ENCODE measurements around the gene ATP5PO. TPM values are rescaled to one million over a fixed set of nuclear protein-coding genes. Genes with fewer than 3 reads are reported as not detected.

The ATP5PO gene
- total RNA-seq, 1 donor from 2014 or later, result 309 TPM

- Histone ChIP-seq H4K20me1 (ENCODE audit: low read depth) (no peaks in the 10 kb centered on the region), H3K36me3 (no peaks in the 10 kb centered on the region), H2AFZ (replicated peaks) (no peak overlapping the region), H3K4me3 (no peak overlapping the region), H3K4me2 (no peak overlapping the region), H3K9ac (no peak overlapping the region), H3K27me3 (no peaks in the 10 kb centered on the region), H3K27ac (no peak overlapping the region), H3K79me2 (ENCODE audit: low read depth) (no peaks in the 10 kb centered on the region), H3K9me3 (ENCODE audit: low read depth) (no peaks in the 10 kb centered on the region), H3F3A (ENCODE audit: low read depth) (no peaks in the 10 kb centered on the region), H3K4me1 (peaks cover 14% of the 10 kb centered on the region)
- no peaks in the 10 kb centered on the region for H3K9me3 Mint-ChIP-seq
- no peak for TF ChIP-seq EZH2phosphoT487 (IDR thresholded peaks at IDR 0.05)
- no peak for TF ChIP-seq CTCF (IDR thresholded peaks at IDR 0.05)
- TF ChIP-seq EZH2 (IDR thresholded peaks at IDR 0.05), result no peak
- no peaks in the 10 kb centered on the region for H3K36me3 Mint-ChIP-seq
- peaks cover 10% of the 10 kb centered on the region for H3K27me3 Mint-ChIP-seq (ENCODE audit: insufficient read depth, low read depth)
- H3K4me1 Mint-ChIP-seq, result peaks cover 12% of the 10 kb centered on the region
- no peak overlapping the region for H3K4me3 Mint-ChIP-seq
- no peak overlapping the region for H3K27ac Mint-ChIP-seq
- DNase-seq (ENCODE audit: low spot score), result no peak
Observed at GRCh38 chr21:33861125-33861524, 54.5 kb downstream of the ATP5PO start.

GRCh38 chr21:33860332-33860879, 55.2 kb downstream of the ATP5PO start:
- H3K9ac ChIP-seq, result no peak overlapping the region
- no peaks in the 10 kb centered on the region for H3K79me2 ChIP-seq (ENCODE audit: low read depth)
- TF ChIP-seq CTCF (IDR thresholded peaks at IDR 0.05) (no peak), EZH2phosphoT487 (IDR thresholded peaks at IDR 0.05) (no peak), EZH2 (IDR thresholded peaks at IDR 0.05) (no peak)
- no peak overlapping the region for H3K4me3 ChIP-seq
- H3K4me1 ChIP-seq, result peaks cover 14% of the 10 kb centered on the region
- DNase-seq (ENCODE audit: low spot score), result no peak
- H3K9me3 Mint-ChIP-seq, result no peaks in the 10 kb centered on the region
- H3K27me3 Mint-ChIP-seq (ENCODE audit: insufficient read depth, low read depth), result peaks cover 10% of the 10 kb centered on the region
- H3K27ac Mint-ChIP-seq, result no peak overlapping the region
- H3K4me2 ChIP-seq, result no peak overlapping the region
- H3K27ac ChIP-seq, result no peak overlapping the region
- no peaks in the 10 kb centered on the region for H3K27me3 ChIP-seq
- no peaks in the 10 kb centered on the region for H3K9me3 ChIP-seq (ENCODE audit: low read depth)
- H2AFZ ChIP-seq (replicated peaks), result no peak overlapping the region
- H3K36me3 Mint-ChIP-seq, result peaks cover under 1% of the 10 kb centered on the region
- H3K4me1 Mint-ChIP-seq, result peaks cover 12% of the 10 kb centered on the region
- no peaks in the 10 kb centered on the region for H4K20me1 ChIP-seq (ENCODE audit: low read depth)
- no peaks in the 10 kb centered on the region for H3F3A ChIP-seq (ENCODE audit: low read depth)
- H3K36me3 ChIP-seq, result no peaks in the 10 kb centered on the region
- H3K4me3 Mint-ChIP-seq, result no peak overlapping the region

- Histone ChIP-seq H3K36me3 (no peaks in the 10 kb centered on the region), H3K4me3 (no peak overlapping the region), H3F3A (ENCODE audit: low read depth) (no peaks in the 10 kb centered on the region), H4K20me1 (ENCODE audit: low read depth) (no peaks in the 10 kb centered on the region), H3K4me1 (peaks cover 14% of the 10 kb centered on the region), H3K4me2 (no peak overlapping the region), H3K9ac (no peak overlapping the region), H3K27me3 (no peaks in the 10 kb centered on the region), H3K9me3 (ENCODE audit: low read depth) (no peaks in the 10 kb centered on the region), H3K27ac (no peak overlapping the region), H3K79me2 (ENCODE audit: low read depth) (no peaks in the 10 kb centered on the region), H2AFZ (replicated peaks) (no peak overlapping the region)
- H3K27me3 Mint-ChIP-seq (ENCODE audit: insufficient read depth, low read depth), result peaks cover 10% of the 10 kb centered on the region
- peaks cover 17% of the 10 kb centered on the region for H3K4me1 Mint-ChIP-seq
- H3K4me3 Mint-ChIP-seq, result no peak overlapping the region
- TF ChIP-seq EZH2phosphoT487 (IDR thresholded peaks at IDR 0.05) (no peak), CTCF (IDR thresholded peaks at IDR 0.05) (no peak), EZH2 (IDR thresholded peaks at IDR 0.05) (no peak)
- H3K9me3 Mint-ChIP-seq, result no peaks in the 10 kb centered on the region
- no peak overlapping the region for H3K27ac Mint-ChIP-seq
- no peak for DNase-seq (ENCODE audit: low spot score)
- H3K36me3 Mint-ChIP-seq, result peaks cover 2% of the 10 kb centered on the region
Observed at GRCh38 chr21:33859373-33860102, 56.1 kb downstream of the ATP5PO start.

Measured in neural progenitor cell (in vitro differentiated cells).